Uterus (tissue), 4 donors: ENCODE measurements around the gene WDR88. TPM values are rescaled to one million over a fixed set of nuclear protein-coding genes. Genes with fewer than 3 reads are reported as not detected.
"Not testable (repeated sequence)": the region's sequence is repeated elsewhere in the genome, so short reads cannot be mapped to it uniquely, and the experiment has no call there.

ENCODE experiments used
- DNase-seq, 2 donors: peaks; one replicate each; pipeline ENCODE4 v3.0.0-alpha.2; 2019 to 2020
- H3K27ac ChIP-seq, 2 donors: fragments of 200-600 bp; sonication (generic); 1 replicate in 1 of 2; 2 replicates in 1 of 2; pipeline ENCODE4 v1.5.1; 2016 to 2018
- H3K27me3 ChIP-seq, 2 donors: fragments of 200-600 bp; sonication (generic); one replicate each; pipeline ENCODE4 v1.5.1; 2018 to 2019; ENCODE audit warnings: control low read depth in 1 of 2
- H3K36me3 ChIP-seq, 2 donors: fragments of 200-600 bp; sonication (generic); one replicate each; pipeline ENCODE4 v1.5.1; 2019; ENCODE audit warnings: control low read depth in 1 of 2
- H3K4me1 ChIP-seq, 2 donors: fragments of 200-600 bp; sonication (generic); one replicate each; pipeline ENCODE4 v1.5.1; 2018 to 2019; ENCODE audit warnings: control low read depth in 1 of 2
- H3K4me3 ChIP-seq, 2 donors: fragments of 200-600 bp; sonication (generic); 1 replicate in 1 of 2; 2 replicates in 1 of 2; pipeline ENCODE4 v1.5.1; 2018 to 2019; ENCODE audit warnings: mild to moderate bottlenecking in 1 of 2
- H3K9me3 ChIP-seq, 2 donors: fragments of 200-600 bp; sonication (generic); one replicate each; pipeline ENCODE4 v1.5.1; 2019; ENCODE audit warnings: control low read depth in 1 of 2
- POLR2A ChIP-seq, 2 donors: fragments of 450-650 bp; IDR thresholded peaks; one replicate each; pipeline ENCODE4 v1.6.1; 2016; ENCODE audit warnings: antibody characterized with exemption in 2 of 2, mild to moderate bottlenecking in 1 of 2, moderate library complexity in 1 of 2
- intact Hi-C: fragments of 100-400 bp; cut with DNase I; formaldehyde crosslinking; loops from one replicate; pipeline ENCODE4 v1.15.1; 2023; ENCODE audit warnings: low total_unique reads
- total RNA-seq, 4 donors: library from RNA; depleted of rRNA in 3 of 4; stranded (reverse); fragments of >200 nt in 3 of 4; gene quantifications; one replicate each; pipeline versions ENCODE4 v1.1.0 to v1.2.4, GENCODE V29; 2014 to 2023
- TF ChIP-seq, protein P1 (sequence below), 4 experiments: fragments of 200-600 bp in 2 of 4; fragments of 450-650 bp in 2 of 4; sonication (generic) in 2 of 4; IDR thresholded peaks; one replicate each; pipeline ENCODE4 v1.5.1; 2016 to 2019; ENCODE audit warnings: antibody characterized with exemption in 4 of 4, mild to moderate bottlenecking in 2 of 4, moderate library complexity in 1 of 4
- donor health status: DM: yes; HTN: yes; CAD: no.

The WDR88 gene
- total RNA-seq, 4 donors from 2014 or later, result not detected

DNA sequence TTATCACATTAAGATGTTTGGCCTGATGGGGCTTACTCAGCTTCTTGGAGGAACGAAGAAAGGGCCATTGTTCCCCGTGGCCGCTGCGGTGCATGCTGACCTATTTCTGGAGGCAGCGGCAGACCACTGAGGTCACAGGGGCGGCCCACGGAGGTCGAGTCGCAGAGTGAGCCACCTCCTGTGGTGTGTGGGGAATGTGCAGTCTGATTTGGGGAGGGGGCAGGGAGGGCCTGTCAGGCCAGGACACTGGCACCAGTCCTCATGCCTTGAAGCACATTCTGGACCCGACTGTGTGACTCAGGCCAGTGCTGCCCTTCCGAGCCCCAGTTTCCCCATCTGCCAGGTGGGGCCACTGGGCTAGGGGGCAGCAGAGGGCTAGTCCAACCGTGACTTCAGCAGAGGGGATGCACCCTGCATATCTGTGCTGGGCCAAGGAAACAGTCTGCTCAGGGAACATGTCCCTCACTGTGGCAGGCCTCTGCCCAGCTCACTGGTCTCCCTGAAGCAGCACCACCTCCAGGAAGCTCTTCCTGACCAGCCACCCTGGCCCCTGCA is 87.4 kb downstream of the WDR88 start:
- TF ChIP-seq, protein P1, sequence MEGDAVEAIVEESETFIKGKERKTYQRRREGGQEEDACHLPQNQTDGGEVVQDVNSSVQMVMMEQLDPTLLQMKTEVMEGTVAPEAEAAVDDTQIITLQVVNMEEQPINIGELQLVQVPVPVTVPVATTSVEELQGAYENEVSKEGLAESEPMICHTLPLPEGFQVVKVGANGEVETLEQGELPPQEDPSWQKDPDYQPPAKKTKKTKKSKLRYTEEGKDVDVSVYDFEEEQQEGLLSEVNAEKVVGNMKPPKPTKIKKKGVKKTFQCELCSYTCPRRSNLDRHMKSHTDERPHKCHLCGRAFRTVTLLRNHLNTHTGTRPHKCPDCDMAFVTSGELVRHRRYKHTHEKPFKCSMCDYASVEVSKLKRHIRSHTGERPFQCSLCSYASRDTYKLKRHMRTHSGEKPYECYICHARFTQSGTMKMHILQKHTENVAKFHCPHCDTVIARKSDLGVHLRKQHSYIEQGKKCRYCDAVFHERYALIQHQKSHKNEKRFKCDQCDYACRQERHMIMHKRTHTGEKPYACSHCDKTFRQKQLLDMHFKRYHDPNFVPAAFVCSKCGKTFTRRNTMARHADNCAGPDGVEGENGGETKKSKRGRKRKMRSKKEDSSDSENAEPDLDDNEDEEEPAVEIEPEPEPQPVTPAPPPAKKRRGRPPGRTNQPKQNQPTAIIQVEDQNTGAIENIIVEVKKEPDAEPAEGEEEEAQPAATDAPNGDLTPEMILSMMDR (IDR thresholded peaks at IDR 0.05), result no peak
- TF ChIP-seq POLR2A (IDR thresholded peaks at IDR 0.05), result no peak
- intact Hi-C loops, result no loop called here
- no peaks in the 10 kb centered on the region for H3K4me1 ChIP-seq
- no peak overlapping the region for H3K4me3 ChIP-seq
- no peak for DNase-seq
- H3K9me3 ChIP-seq, result no peaks in the 10 kb centered on the region
- no peaks in the 10 kb centered on the region for H3K36me3 ChIP-seq
- H3K27ac ChIP-seq, result no peak overlapping the region
- peaks cover 0 to 4% of the 10 kb centered on the region in 2 donors for H3K27me3 ChIP-seq

DNA sequence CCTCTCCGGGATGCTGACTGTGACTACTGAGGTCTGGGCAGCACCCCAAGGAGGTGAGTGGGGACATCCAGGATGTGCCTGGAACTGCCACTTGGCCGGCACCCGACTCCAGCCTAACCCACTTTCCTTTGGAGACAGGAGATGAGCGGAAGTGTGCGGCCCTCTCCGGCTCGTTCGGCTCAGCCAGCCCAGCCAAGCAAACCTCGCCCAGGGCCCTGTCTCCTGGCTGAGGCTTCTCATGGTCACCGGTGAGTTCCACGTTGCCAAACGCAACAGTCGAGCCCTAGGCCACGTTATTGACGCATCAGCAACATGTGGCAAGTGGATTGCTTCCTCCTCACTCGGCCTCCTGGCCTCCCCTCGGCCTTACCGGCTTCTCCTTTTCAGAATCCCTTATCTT is 88.2 kb downstream of the WDR88 start:
- Histone ChIP-seq H3K27me3 (peaks cover 5 to 12% of the 10 kb centered on the region in 2 donors), H3K27ac (no peak overlapping the region), H3K4me3 (no peak overlapping the region), H3K36me3 (no peaks in the 10 kb centered on the region), H3K9me3 (no peaks in the 10 kb centered on the region), H3K4me1 (no peaks in the 10 kb centered on the region)
- TF ChIP-seq POLR2A (IDR thresholded peaks at IDR 0.05), result no peak
- TF ChIP-seq, protein P1 (IDR thresholded peaks at IDR 0.05), result no peak
- intact Hi-C loops, result no loop called here
- no peak for DNase-seq

DNA sequence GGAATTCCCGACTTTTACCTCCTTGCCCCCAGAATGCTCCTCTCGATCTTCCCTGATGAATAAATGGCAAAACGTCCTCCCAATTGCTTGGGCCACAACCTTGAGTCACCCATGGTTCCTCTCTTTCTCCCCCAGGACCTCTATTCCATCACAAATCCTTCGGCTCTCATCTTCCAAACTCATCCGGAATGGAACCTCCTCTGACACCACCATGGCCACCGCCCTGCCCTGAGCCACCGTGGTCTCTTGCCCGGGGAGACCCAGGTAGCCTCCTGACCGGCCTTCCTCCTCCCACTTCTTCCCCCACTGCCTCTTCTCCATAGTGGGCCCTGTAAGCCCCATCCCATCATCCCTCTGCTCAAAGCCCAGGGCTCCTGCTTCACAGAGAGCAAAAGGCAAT is 88.8 kb downstream of the WDR88 start:
- H3K27me3 ChIP-seq, result peaks cover 11 to 15% of the 10 kb centered on the region in 2 donors
- H3K4me3 ChIP-seq, result no peak overlapping the region
- no peaks in the 10 kb centered on the region for H3K36me3 ChIP-seq
- H3K9me3 ChIP-seq, result no peaks in the 10 kb centered on the region
- H3K4me1 ChIP-seq, result peaks cover 0 to 3% of the 10 kb centered on the region in 2 donors
- H3K27ac ChIP-seq, result no peak overlapping the region
- DNase-seq, result no peak
- intact Hi-C loops, result no loop called here
- TF ChIP-seq POLR2A (IDR thresholded peaks at IDR 0.05), result no peak
- TF ChIP-seq, protein P1 (IDR thresholded peaks at IDR 0.05), result no peak

DNA sequence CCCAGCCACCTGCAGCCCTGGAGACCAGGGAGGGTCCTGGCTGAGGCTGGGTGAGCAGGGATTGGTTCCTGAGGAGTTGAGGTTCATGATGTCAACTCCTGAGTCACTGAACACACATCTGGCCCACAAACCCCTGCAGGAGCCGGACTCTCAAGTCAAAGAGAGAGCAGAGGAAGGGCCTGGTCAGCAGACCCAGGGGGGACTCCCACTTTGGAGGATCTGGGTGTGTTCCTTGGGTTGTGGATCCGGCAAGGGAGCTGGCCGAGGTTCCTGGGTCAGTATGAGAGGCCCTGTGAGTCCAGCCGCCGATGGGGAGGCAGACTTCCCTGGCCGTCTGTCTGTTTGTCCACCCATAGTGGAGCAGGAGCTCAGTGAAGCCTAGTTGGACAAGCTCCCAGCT is 89.7 kb downstream of the WDR88 start:
- no peak for DNase-seq
- no peak for TF ChIP-seq POLR2A (IDR thresholded peaks at IDR 0.05)
- TF ChIP-seq, protein P1 (IDR thresholded peaks at IDR 0.05), result no peak
- intact Hi-C loops, result no loop called here
- Histone ChIP-seq H3K36me3 (no peaks in the 10 kb centered on the region), H3K4me3 (no peak overlapping the region), H3K27ac (no peak overlapping the region), H3K9me3 (no peaks in the 10 kb centered on the region), H3K4me1 (peaks cover 0 to 4% of the 10 kb centered on the region in 2 donors), H3K27me3 (peaks cover 18 to 24% of the 10 kb centered on the region in 2 donors)

DNA sequence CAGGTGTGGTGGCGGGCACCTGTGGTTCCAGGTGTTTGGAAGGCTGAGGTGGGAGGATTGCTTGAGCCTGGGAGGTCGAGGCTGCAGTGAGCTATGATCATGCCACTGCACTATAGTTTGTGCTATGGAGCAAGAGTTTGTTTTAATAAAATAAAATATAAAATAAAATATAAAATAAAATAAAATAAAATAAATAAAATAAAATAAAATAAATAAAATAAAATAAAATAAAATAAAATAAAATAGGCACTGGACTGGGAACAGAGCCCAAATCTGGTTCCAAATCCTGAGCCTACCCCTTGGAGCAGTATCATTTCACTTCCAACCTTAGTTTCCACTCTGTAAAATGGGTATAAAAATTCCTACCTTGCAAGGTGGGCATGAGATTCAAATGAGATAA is 90.3 kb downstream of the WDR88 start:
- H3K4me1 ChIP-seq, DNase-seq, H3K36me3 ChIP-seq, intact Hi-C loops, H3K9me3 ChIP-seq, H3K4me3 ChIP-seq, H3K27ac ChIP-seq: not testable (repeated sequence)
- peaks cover 22 to 28% of the 10 kb centered on the region in 2 donors for H3K27me3 ChIP-seq
